ENCODE measurements around the gene IHH. TPM values are rescaled to one million over a fixed set of nuclear protein-coding genes. Genes with fewer than 3 reads are reported as not detected.

The IHH gene
- polyA plus RNA-seq, 4 donors = 0.12 to 2.5 (median 1.2) TPM

DNA sequence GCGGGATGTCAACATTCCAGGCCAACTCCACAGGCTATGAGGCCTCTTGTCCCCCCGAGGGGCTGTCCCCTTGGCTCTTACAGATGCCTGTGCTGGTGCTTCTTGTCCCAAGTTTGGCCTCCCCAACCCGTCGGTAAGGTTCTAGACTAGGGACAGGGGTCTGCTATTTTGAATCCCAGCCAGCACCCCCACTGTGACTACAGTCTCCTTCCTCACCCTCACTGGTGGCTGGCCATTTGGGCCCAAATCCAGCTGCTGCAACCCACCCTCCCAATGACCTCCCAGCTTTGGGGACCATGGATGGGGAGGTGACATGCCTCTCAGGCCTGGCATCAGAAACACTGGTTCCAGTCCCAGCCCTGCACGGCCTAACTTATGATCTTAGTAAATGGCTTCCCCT lies 38.1 kb downstream of the IHH start:
- no peak for DNase-seq (ENCODE audit: low read depth in 4 of 4, low spot score in 3 of 4)

GRCh38 chr2:219022041-219022440 lies 38.7 kb downstream of the IHH start:
- no peak for DNase-seq (ENCODE audit: low read depth in 4 of 4, low spot score in 3 of 4)

- no peak for DNase-seq (ENCODE audit: low read depth in 4 of 4, low spot score in 3 of 4)
Observed at GRCh38 chr2:219021591-219021990, 39.1 kb downstream of the IHH start.

DNA sequence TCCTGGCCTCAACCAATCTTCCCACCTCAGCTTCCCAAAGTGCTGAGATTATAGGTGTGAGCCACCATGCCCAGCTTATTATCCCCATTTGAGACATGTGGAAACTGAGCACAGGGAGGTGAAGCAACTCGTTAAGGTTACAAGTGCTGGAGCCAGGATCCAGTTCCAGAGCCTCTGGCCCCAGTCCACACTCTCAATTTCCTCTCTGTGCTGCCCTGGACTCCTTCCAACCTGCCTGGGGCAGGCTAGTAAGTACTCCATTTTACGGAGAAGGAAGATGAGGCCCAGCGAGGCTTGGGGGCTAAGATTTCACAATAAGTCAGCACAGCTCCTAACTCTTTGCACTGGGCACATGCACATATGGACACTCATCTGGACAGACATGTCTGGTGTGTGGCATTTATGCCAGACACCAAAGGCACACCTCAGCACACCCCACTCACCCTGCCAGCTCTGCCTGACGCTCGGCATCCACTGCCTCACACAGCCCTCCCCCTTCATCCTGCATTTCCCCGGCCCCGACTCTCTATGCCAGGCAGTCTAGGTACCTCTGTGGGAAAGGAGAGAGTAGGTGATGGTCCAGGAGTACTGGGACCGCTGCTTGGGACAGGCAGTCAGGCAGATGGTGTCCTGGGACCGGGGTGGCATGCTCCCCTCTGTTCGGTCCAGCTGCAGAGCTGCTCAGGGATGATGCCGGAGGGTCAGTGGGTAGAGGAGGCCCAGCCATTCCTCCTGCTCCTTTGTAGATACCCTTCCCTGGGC lies 39.9 kb downstream of the IHH start:
- DNase-seq (ENCODE audit: low read depth in 4 of 4, low spot score in 3 of 4) = no peak

DNA sequence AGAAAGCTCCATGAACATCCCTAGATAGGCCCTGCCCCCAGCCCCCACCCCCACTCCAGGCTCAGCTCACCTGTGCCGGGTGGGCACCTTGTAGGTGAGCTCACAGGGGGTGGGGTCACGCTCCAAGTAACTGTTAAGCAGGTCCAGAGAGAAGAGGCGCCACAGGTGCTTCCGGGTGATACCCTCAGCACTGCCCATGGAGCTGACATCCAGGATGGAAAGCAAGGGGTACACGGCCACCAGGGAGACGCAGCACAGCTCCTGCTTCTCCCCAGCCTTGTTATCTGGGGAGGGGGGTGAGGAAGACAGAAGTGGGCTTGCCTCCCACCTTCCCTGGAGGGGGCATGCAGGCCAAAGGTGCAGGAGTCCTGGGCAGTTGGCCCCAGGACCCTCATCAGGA lies 41.3 kb downstream of the IHH start:
- no peak for DNase-seq (ENCODE audit: low read depth in 4 of 4, low spot score in 3 of 4)

DNA sequence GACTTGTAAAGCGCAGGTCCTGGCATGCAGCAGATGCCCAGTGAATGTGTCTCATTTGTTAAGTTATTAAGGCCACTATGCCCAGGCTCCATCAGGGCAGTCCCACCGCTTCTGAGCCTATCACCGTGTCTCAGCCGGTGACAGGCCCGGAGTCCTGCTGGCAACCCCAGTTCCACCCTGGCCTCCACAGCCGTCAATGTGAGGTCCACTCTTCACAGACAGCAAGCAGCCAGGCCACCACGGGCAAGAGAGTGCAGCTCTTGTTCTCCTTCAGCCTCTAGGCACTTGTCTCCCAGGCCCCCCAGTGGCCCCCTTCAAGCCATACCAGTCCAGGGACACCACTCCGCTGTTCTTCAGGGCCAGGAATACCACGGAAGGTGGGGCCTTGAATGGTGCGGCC lies 42.0 kb downstream of the IHH start:
- DNase-seq (ENCODE audit: low read depth in 4 of 4, low spot score in 3 of 4) = no peak

DNA sequence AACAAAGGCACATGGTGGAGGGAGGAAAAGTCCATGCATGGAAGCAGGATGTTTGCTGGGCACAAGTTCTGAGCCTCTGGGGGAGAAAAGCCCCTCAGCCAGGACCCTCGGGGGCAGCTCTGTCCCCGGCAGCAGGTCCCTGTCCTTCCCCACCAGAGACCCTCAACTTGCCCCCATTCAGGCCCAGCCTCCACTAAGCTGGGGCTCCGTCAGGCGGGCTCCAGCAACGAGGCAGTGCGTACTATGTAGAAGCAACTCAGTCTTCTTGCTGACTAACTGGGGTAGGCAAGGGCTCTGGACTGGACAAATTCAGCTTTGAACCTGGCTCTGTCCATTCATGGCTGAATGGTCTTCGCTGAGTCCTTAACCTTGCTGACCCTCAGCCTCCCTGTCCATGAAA lies 42.4 kb downstream of the IHH start:
- DNase-seq (ENCODE audit: low read depth in 4 of 4, low spot score in 3 of 4) = no peak

DNA sequence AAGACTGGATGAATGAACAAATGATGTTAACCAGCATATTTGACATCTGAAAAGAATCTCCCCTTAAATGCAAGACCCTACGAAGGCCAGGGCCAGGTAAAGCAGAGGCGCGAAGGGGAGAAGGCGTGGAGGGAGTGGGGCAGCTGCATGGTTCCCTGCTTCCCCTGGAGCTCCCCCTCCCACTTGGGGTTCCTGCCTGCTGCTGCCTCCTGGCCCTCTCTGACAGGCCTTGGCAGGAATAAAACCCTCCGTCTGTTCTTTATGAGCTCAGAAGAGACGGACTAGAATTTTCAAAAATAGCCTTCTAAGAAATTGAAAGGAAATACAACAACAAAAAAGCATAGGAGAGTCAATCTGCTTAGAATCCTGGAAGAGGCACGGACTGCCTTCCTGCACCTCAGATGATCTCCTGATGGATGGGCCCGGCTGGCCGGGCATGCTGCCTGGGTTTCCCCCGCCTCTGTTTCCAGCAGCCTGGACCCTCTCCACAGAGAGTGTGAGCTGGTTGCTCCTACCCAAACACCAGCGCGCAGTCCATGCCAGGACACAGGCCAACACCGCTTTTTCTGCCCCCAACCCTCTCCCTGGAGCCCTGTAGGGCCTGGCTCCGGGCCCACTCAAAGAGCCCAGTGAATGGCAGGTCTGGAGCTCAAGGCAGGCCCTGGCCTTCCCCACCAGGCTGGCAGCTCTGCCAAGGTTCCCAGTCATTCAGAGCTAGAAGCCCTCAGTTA lies 43.4 kb downstream of the IHH start:
- no peak for DNase-seq (ENCODE audit: low read depth in 4 of 4, low spot score in 3 of 4)

- no peak for DNase-seq (ENCODE audit: low read depth in 4 of 4, low spot score in 3 of 4)
Observed at GRCh38 chr2:219016721-219017120, 44.0 kb downstream of the IHH start.

DNA sequence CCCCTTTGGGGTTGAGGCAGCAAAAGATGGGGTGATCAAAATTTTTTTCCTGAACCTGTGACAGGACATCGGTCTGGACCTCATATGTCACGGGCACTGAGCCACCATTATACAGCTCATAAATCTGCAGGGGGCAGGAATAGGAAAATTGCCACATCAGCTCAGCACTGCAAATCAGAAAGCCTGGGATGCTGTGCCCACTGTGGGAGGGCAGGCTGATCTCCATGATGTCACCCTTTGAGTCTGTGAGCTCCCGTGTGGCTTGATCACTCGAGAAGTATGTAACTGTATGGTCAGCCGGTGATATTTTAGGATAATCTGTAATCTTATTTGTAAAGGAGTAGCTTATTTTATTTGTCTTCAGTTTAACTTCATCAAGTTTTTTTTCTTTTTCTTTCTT lies 49.8 kb downstream of the IHH start:
- no peak for DNase-seq (ENCODE audit: low read depth in 4 of 4, low spot score in 3 of 4)

DNA sequence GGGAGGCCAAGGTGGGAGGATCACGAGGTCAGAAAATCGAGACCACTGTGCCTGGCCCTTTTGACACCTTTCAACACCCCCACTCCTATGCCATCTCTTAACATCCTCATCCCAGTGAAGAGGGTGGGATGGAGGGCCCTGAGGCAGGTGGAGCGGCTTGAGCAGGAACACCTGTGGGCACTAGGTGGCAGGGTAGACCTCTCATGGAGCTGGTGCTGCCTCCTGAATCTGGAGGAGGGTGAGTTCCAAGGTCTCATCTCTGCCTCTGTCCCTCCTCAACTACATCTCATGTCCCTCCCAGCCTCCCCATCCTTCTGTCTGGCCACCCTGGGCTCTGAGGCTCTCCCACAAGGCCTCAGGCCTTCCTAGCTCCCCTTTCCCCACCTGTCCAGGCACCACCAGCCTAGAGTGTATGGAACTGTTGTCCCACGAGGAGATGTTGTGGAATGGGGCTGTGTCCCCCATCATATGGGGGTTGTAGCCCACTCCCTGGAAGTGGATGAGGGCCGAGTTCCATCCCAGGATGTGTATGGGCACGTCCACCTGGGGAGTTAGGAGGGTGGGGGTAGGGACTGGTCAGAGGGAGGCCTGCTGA lies 50.5 kb downstream of the IHH start:
- no peak for DNase-seq (ENCODE audit: low read depth in 4 of 4, low spot score in 3 of 4)

GRCh38 chr2:219009294-219009693 lies 51.4 kb downstream of the IHH start:
- no peak for DNase-seq (ENCODE audit: low read depth in 4 of 4, low spot score in 3 of 4)

Other genes with a start within 250 kb of the IHH start
- gene PRKAG3, start 229.1 kb downstream of the IHH start, polyA plus RNA-seq (ENCODE audit: insufficient read length in 4 of 4) = not detected
- gene WNT6, start 201.1 kb downstream of the IHH start, polyA plus RNA-seq (ENCODE audit: insufficient read length in 4 of 4) = 1 to 10 TPM in 1 of 4 donors, under 1 TPM in 3; 0.20 to 1.9 (median 0.43) TPM
- 1 to 10 TPM in 2 of 4 donors, under 1 TPM in 2; 0.08 to 1.5 (median 0.96) TPM for gene WNT10A, start 180.1 kb downstream of the IHH start, polyA plus RNA-seq (ENCODE audit: insufficient read length in 4 of 4)
- gene CDK5R2, start 101.3 kb downstream of the IHH start, polyA plus RNA-seq (ENCODE audit: insufficient read length in 4 of 4) = under 1 TPM in 3 of 4 donors, not detected in 1; 0.08 to 0.14 (median 0.14) TPM
- gene FEV, start 75.7 kb downstream of the IHH start, polyA plus RNA-seq (ENCODE audit: insufficient read length in 4 of 4) = under 1 TPM in 3 of 4 donors, not detected in 1; 0.11 to 0.46 (median 0.11) TPM
- gene CRYBA2, start 67.5 kb downstream of the IHH start, polyA plus RNA-seq (ENCODE audit: insufficient read length in 4 of 4) = not detected
- under 1 TPM; 0.20 to 0.43 (median 0.27) TPM for gene CFAP65, start 19.4 kb downstream of the IHH start, polyA plus RNA-seq (ENCODE audit: insufficient read length in 4 of 4)
- gene NHEJ1, start 99.9 kb upstream of the IHH start, polyA plus RNA-seq (ENCODE audit: insufficient read length in 4 of 4) = 10 to 100 TPM; 14.8 to 21.3 (median 18.7) TPM
- gene SLC23A3, start 109.1 kb upstream of the IHH start, polyA plus RNA-seq (ENCODE audit: insufficient read length in 4 of 4) = 10 to 100 TPM in 3 of 4 donors, 1 to 10 TPM in 1; 1.2 to 24.8 (median 16.7) TPM
- gene CNPPD1, start 116.0 kb upstream of the IHH start, polyA plus RNA-seq (ENCODE audit: insufficient read length in 4 of 4) = 10 to 100 TPM; 39.5 to 69.2 (median 58.8) TPM
- gene RETREG2, start 117.4 kb upstream of the IHH start, polyA plus RNA-seq (ENCODE audit: insufficient read length in 4 of 4) = 100 to 1,000 TPM in 3 of 4 donors, 10 to 100 TPM in 1; 85.1 to 120 (median 111) TPM
- 10 to 100 TPM; 25.0 to 49.3 (median 35.7) TPM for gene ZFAND2B, start 145.9 kb upstream of the IHH start, polyA plus RNA-seq (ENCODE audit: insufficient read length in 4 of 4)
- gene ABCB6, start 158.0 kb upstream of the IHH start, polyA plus RNA-seq (ENCODE audit: insufficient read length in 4 of 4) = 10 to 100 TPM; 29.5 to 44.5 (median 37.1) TPM
- gene ATG9A, start 168.7 kb upstream of the IHH start, polyA plus RNA-seq (ENCODE audit: insufficient read length in 4 of 4) = 10 to 100 TPM; 40.8 to 45.5 (median 44.2) TPM
- gene ANKZF1, start 168.9 kb upstream of the IHH start, polyA plus RNA-seq (ENCODE audit: insufficient read length in 4 of 4) = 10 to 100 TPM; 28.0 to 76.6 (median 51.3) TPM
- gene GLB1L, start 184.5 kb upstream of the IHH start, polyA plus RNA-seq (ENCODE audit: insufficient read length in 4 of 4) = 10 to 100 TPM; 12.1 to 26.1 (median 21.8) TPM
- gene STK16, start 184.6 kb upstream of the IHH start, polyA plus RNA-seq (ENCODE audit: insufficient read length in 4 of 4) = 10 to 100 TPM; 29.0 to 43.3 (median 36.4) TPM
- under 1 TPM in 3 of 4 donors, not detected in 1; 0.46 to 0.69 (median 0.61) TPM for gene TUBA4B, start 192.3 kb upstream of the IHH start, polyA plus RNA-seq (ENCODE audit: insufficient read length in 4 of 4)
- 10 to 100 TPM in 3 of 4 donors, 1 to 10 TPM in 1; 3.4 to 53.8 (median 33.6) TPM for gene TUBA4A, start 193.0 kb upstream of the IHH start, polyA plus RNA-seq (ENCODE audit: insufficient read length in 4 of 4)
- gene DNAJB2, start 218.4 kb upstream of the IHH start, polyA plus RNA-seq (ENCODE audit: insufficient read length in 4 of 4) = 10 to 100 TPM; 52.1 to 80.6 (median 72.7) TPM
- under 1 TPM; 0.09 to 0.53 (median 0.20) TPM for gene PTPRN, start 248.5 kb upstream of the IHH start, polyA plus RNA-seq (ENCODE audit: insufficient read length in 4 of 4)